Karpas-422 (cell line): ENCODE measurements around the gene GTF2B. TPM values are rescaled to one million over a fixed set of nuclear protein-coding genes. Genes with fewer than 3 reads are reported as not detected.
"Not testable (repeated sequence)": the region's sequence is repeated elsewhere in the genome, so short reads cannot be mapped to it uniquely, and the experiment has no call there.

Experiments used
- DNase-seq: peaks from one replicate; pipeline ENCODE4 v3.0.0-alpha.2; 2015
- H2AFZ ChIP-seq: fragments of 200-600 bp; sonication (generic); 2 replicates; pipeline ENCODE4 v1.6.1; 2014; ENCODE audit warnings: antibody characterized with exemption, low read length, mixed read lengths
- H3K27ac ChIP-seq: fragments of 200-600 bp; sonication (generic); 2 replicates; pipeline ENCODE4 v1.5.1; 2014; ENCODE audit warnings: mild to moderate bottlenecking, low read length, moderate library complexity
- H3K27me3 ChIP-seq: fragments of 200-600 bp; sonication (generic); 2 replicates; pipeline ENCODE4 v1.6.1; 2014; ENCODE audit warnings: low read length, mixed read lengths
- H3K36me3 ChIP-seq: fragments of 200-600 bp; sonication (generic); 2 replicates; pipeline ENCODE4 v1.6.1; 2014; ENCODE audit warnings: low read length, mixed read lengths; ENCODE audit not compliant: insufficient read depth
- H3K4me1 ChIP-seq: fragments of 200-600 bp; sonication (generic); 2 replicates; pipeline ENCODE4 v1.6.1; 2014; ENCODE audit warnings: mild to moderate bottlenecking, low read length, mixed read lengths
- H3K4me2 ChIP-seq: fragments of 200-600 bp; sonication (generic); 2 replicates; pipeline ENCODE4 v1.6.1; 2014; ENCODE audit warnings: low read length, low read depth, mild to moderate bottlenecking; ENCODE audit not compliant: poor library complexity, severe bottlenecking
- H3K4me3 ChIP-seq: fragments of 200-600 bp; sonication (generic); 2 replicates; pipeline ENCODE4 v1.5.1; 2014; ENCODE audit warnings: mild to moderate bottlenecking, antibody characterized with exemption, low read length, mixed read lengths
- H3K79me2 ChIP-seq: fragments of 200-600 bp; sonication (generic); 2 replicates; pipeline ENCODE4 v1.6.1; 2014; ENCODE audit warnings: mild to moderate bottlenecking, low read length, mixed read lengths
- H3K9ac ChIP-seq: fragments of 200-600 bp; sonication (generic); 2 replicates; pipeline ENCODE4 v1.6.0; 2014; ENCODE audit warnings: low read length
- H3K9me2 ChIP-seq: fragments of 200-600 bp; sonication (generic), shearing (Covaris generic); replicated peaks from 2 replicates; pipeline ENCODE4 v1.6.0; 2014; ENCODE audit warnings: mild to moderate bottlenecking, low read length, moderate library complexity; ENCODE audit not compliant: insufficient read depth
- H3K9me3 ChIP-seq: fragments of 300-700, 200-600 bp; sonication (generic); 2 replicates; pipeline ENCODE4 v1.6.1; 2014; ENCODE audit warnings: low read length, mixed read lengths
- H4K20me1 ChIP-seq: fragments of 200-600 bp; sonication (generic); 2 replicates; pipeline ENCODE4 v1.6.1; 2014; ENCODE audit warnings: mild to moderate bottlenecking, antibody characterized with exemption, low read length, low read depth; ENCODE audit not compliant: insufficient read depth
- total RNA-seq: library from RNA; depleted of rRNA; stranded (reverse); fragments of >200 nt; shearing (Covaris generic); gene quantifications from 2 replicates; pipeline ENCODE4 v1.2.3, GENCODE V29; 2014; ENCODE audit warnings: low replicate concordance

The GTF2B gene
- total RNA-seq, 1 experiment from 2014 or later = 71.0 TPM

- Histone ChIP-seq H3K4me3 (peak overlapping the region; percentile 86), H3K4me1 (peaks cover 27% of the 10 kb centered on the region), H3K27ac (no peak overlapping the region), H4K20me1 (peaks cover 9% of the 10 kb centered on the region; the same call in 1 of the 2 replicates), H2AFZ (peak overlapping the region; percentile 24; the same call in 1 of the 2 replicates), H3K9ac (no peak overlapping the region), H3K9me2 (no peaks in the 10 kb centered on the region), H3K4me2 (peak overlapping the region; percentile 80), H3K27me3 (no peaks in the 10 kb centered on the region), H3K79me2 (peaks cover 40% of the 10 kb centered on the region), H3K9me3 (no peaks in the 10 kb centered on the region), H3K36me3 (peaks cover 6% of the 10 kb centered on the region; the same call in 1 of the 2 replicates)
- DNase-seq = peak; percentile 69
Observed at GRCh38 chr1:88892357-88892877, 1.1 kb upstream of the GTF2B start.

- no peaks in the 10 kb centered on the region for H3K27me3 ChIP-seq
- peaks cover 27% of the 10 kb centered on the region for H3K4me1 ChIP-seq
- H3K9ac ChIP-seq = peak overlapping the region; percentile 84
- H3K4me2 ChIP-seq = peak overlapping the region; percentile 80
- peak overlapping the region; percentile 86 for H3K4me3 ChIP-seq
- peaks cover 44% of the 10 kb centered on the region for H3K79me2 ChIP-seq
- H2AFZ ChIP-seq = peak overlapping the region; percentile 24
- DNase-seq = no peak
- H3K27ac ChIP-seq = no peak overlapping the region
- H3K9me2 ChIP-seq = no peaks in the 10 kb centered on the region
- H4K20me1 ChIP-seq = peaks cover 9% of the 10 kb centered on the region; the same call in 1 of the 2 replicates
- H3K36me3 ChIP-seq = peaks cover 10% of the 10 kb centered on the region
- H3K9me3 ChIP-seq = no peaks in the 10 kb centered on the region
Observed at GRCh38 chr1:88891951-88892340, 579 bp upstream of the GTF2B start.

- peaks cover 52% of the 10 kb centered on the region for H3K79me2 ChIP-seq
- no peaks in the 10 kb centered on the region for H3K9me2 ChIP-seq
- peaks cover 9% of the 10 kb centered on the region; the same call in 1 of the 2 replicates for H4K20me1 ChIP-seq
Observed at GRCh38 chr1:88890791-88891317, 513 bp downstream of the GTF2B start.

GRCh38 chr1:88890131-88890530 lies 1.2 kb downstream of the GTF2B start:
- H3K9me3 ChIP-seq = no peaks in the 10 kb centered on the region
- peak overlapping the region; percentile 80 for H3K4me2 ChIP-seq
- H3K36me3 ChIP-seq = peaks cover 19% of the 10 kb centered on the region
- H3K4me1 ChIP-seq = peaks cover 27% of the 10 kb centered on the region
- H3K9me2 ChIP-seq = no peaks in the 10 kb centered on the region
- peak overlapping the region; percentile 86 for H3K4me3 ChIP-seq
- H3K27me3 ChIP-seq = no peaks in the 10 kb centered on the region
- no peak overlapping the region for H2AFZ ChIP-seq
- peaks cover 9% of the 10 kb centered on the region; the same call in 1 of the 2 replicates for H4K20me1 ChIP-seq
- no peak overlapping the region for H3K27ac ChIP-seq
- H3K79me2 ChIP-seq = peaks cover 53% of the 10 kb centered on the region
- DNase-seq = no peak
- peak overlapping the region; percentile 84 for H3K9ac ChIP-seq

More at GRCh38 chr1:88890791-88891317, 513 bp downstream of the GTF2B start:
- peak overlapping the region; percentile 80 for H3K4me2 ChIP-seq
- DNase-seq = peak; percentile 59
- H3K9me3 ChIP-seq = no peaks in the 10 kb centered on the region
- H3K4me3 ChIP-seq = peak overlapping the region; percentile 86
- H3K36me3 ChIP-seq = peaks cover 17% of the 10 kb centered on the region
- peak overlapping the region; percentile 84 for H3K9ac ChIP-seq
- peaks cover 27% of the 10 kb centered on the region for H3K4me1 ChIP-seq
- H2AFZ ChIP-seq = no peak overlapping the region
- H3K27ac ChIP-seq = no peak overlapping the region
- H3K27me3 ChIP-seq = no peaks in the 10 kb centered on the region

GRCh38 chr1:88888750-88889149 lies 2.6 kb downstream of the GTF2B start:
- H3K9me2 ChIP-seq = no peaks in the 10 kb centered on the region
- no peak overlapping the region for H2AFZ ChIP-seq
- no peak for DNase-seq
- no peak overlapping the region; the same call in 1 of the 2 replicates for H3K9ac ChIP-seq
- no peaks in the 10 kb centered on the region for H3K9me3 ChIP-seq
- peaks cover 27% of the 10 kb centered on the region for H3K4me1 ChIP-seq
- no peak overlapping the region for H3K27ac ChIP-seq
- no peaks in the 10 kb centered on the region for H3K27me3 ChIP-seq
- H3K79me2 ChIP-seq = peaks cover 65% of the 10 kb centered on the region
- peak overlapping the region; percentile 80 for H3K4me2 ChIP-seq
- H3K36me3 ChIP-seq = peaks cover 29% of the 10 kb centered on the region
- H3K4me3 ChIP-seq = peak overlapping the region; percentile 86
- H4K20me1 ChIP-seq = peaks cover 9% of the 10 kb centered on the region; the same call in 1 of the 2 replicates

GRCh38 chr1:88885933-88886332 lies 5.4 kb downstream of the GTF2B start:
- Histone ChIP-seq H3K9me3 (no peaks in the 10 kb centered on the region), H3K79me2 (peaks cover 88% of the 10 kb centered on the region), H4K20me1 (peaks cover 9% of the 10 kb centered on the region; the same call in 1 of the 2 replicates), H3K9ac (no peak overlapping the region), H3K4me3 (no peak overlapping the region), H3K4me1 (peaks cover 32% of the 10 kb centered on the region), H3K27me3 (no peaks in the 10 kb centered on the region), H3K9me2 (no peaks in the 10 kb centered on the region), H3K4me2 (no peak overlapping the region), H2AFZ (no peak overlapping the region), H3K36me3 (peaks cover 50% of the 10 kb centered on the region), H3K27ac (no peak overlapping the region)
- no peak for DNase-seq

GRCh38 chr1:88883156-88883555 lies 8.2 kb downstream of the GTF2B start:
- Histone ChIP-seq H3K9ac (no peak overlapping the region), H3K9me3 (no peaks in the 10 kb centered on the region), H3K27ac (no peak overlapping the region), H3K9me2 (no peaks in the 10 kb centered on the region), H3K4me3 (no peak overlapping the region), H3K36me3 (peaks cover 49% of the 10 kb centered on the region), H3K79me2 (peaks cover 78% of the 10 kb centered on the region), H4K20me1 (0 out of 2 replicates have a peak, but pooled peaks cover 4% of the 10 kb centered on the region), H2AFZ (no peak overlapping the region), H3K4me1 (peaks cover 11% of the 10 kb centered on the region), H3K4me2 (no peak overlapping the region), H3K27me3 (no peaks in the 10 kb centered on the region)
- DNase-seq = no peak

- H3K27ac ChIP-seq, H3K27me3 ChIP-seq, H4K20me1 ChIP-seq, DNase-seq, H3K9me3 ChIP-seq, H3K9ac ChIP-seq, H3K4me3 ChIP-seq, H3K4me2 ChIP-seq, H2AFZ ChIP-seq, H3K9me2 ChIP-seq: not testable (repeated sequence)
- Histone ChIP-seq H3K79me2 (peaks cover 82% of the 10 kb centered on the region), H3K36me3 (peaks cover 37% of the 10 kb centered on the region; the same call in 1 of the 2 replicates), H3K4me1 (peaks cover 11% of the 10 kb centered on the region)
Observed at GRCh38 chr1:88880717-88881116, 10.7 kb downstream of the GTF2B start.
